Pancreas (tissue), 10 donors: ENCODE data around the gene CCL1. TPM values are rescaled to one million over a fixed set of nuclear protein-coding genes. Genes with fewer than 3 reads are reported as not detected.

Experiments
- ATAC-seq, 4 donors: fragments of 200-7000 bp; cut with Tn5 transposase; one replicate each; pipeline versions ENCODE4 v1.8.0 to v1.9.1; 2020; ENCODE audit warnings: mild to moderate bottlenecking in 4 of 4, moderate library complexity in 4 of 4
- DNase-seq, 6 donors: peaks; one replicate each; pipeline ENCODE4 v3.0.0-alpha.2; 2020
- FAIRE-seq: peaks from 2 replicates; lab custom pipeline; 2012; peaks lifted over from hg19 to GRCh38; lab: Jason Lieb, UNC
- H3K27ac ChIP-seq, 4 donors: fragments of 200-600 bp; sonication (generic); 1 replicate in 3 of 4; 2 replicates in 1 of 4; pipeline versions ENCODE4 v1.5.0 to v1.8.0; 2020
- H3K27me3 ChIP-seq, 4 donors: fragments of 200-600 bp; one replicate each; pipeline ENCODE4 v1.8.0; 2021
- H3K36me3 ChIP-seq, 3 donors: fragments of 200-600 bp; sonication (generic) in 1 of 3; one replicate each; pipeline versions ENCODE4 v1.5.0 to v1.8.0; 2020 to 2021
- H3K4me1 ChIP-seq, 3 donors: fragments of 200-600 bp; one replicate each; pipeline ENCODE4 v1.8.0; 2021
- H3K4me3 ChIP-seq, 4 donors: fragments of 200-600 bp; sonication (generic) in 2 of 4; one replicate each; pipeline versions ENCODE4 v1.5.0 to v1.8.0; 2020 to 2021
- H3K9me3 ChIP-seq, 4 donors: fragments of 200-600 bp; one replicate each; pipeline ENCODE4 v1.8.0; 2021
- WGBS, 2 donors: extraction: QIAGEN DNeasy Blood & Tissue Kit; methylation state at CpG; one replicate each; pipeline ENCODE4 v1.1.7; 2013; 5-methylcytosine and 5-hydroxymethylcytosine counted together
- intact Hi-C, 3 donors: fragments of 100-400 bp; cut with DNase I; formaldehyde crosslinking; loops; one replicate each; pipeline versions ENCODE4 v1.11.1 to v1.14.2; 2022
- polyA plus RNA-seq, 2 donors: library from polyadenylated mRNA; stranded (reverse); fragments of 200-250 nt; gene quantifications; one replicate each; pipeline ENCODE4 v1.2.3, GENCODE V29; 2013
- total RNA-seq, 6 donors: library from RNA; stranded (reverse); fragmentation: NEBNext Ultra II Directional in 4 of 6; extraction: Animal tissue kit (Norgen Biotek cat#: 25700) in 4 of 6; gene quantifications; one replicate each; pipeline versions ENCODE4 v1.2.1 to v1.2.4, GENCODE V29; 2021 to 2023
- TF ChIP-seq, protein P1 (sequence below), 4 donors: fragments of 200-600 bp; sonication (generic) in 3 of 4; IDR thresholded peaks; one replicate each; pipeline versions ENCODE4 v1.5.0 to v1.8.0; 2021; ENCODE audit warnings: antibody characterized with exemption in 4 of 4
- donor health status: healthy with polysubstance abuse.
- donor health status: DM: no; HTN: no; CAD: no; lungs with moderate emphysema.
- donor health status: DM: no; HTN: no; CAD: no.
- donor health status: control.
- donor health status: control.
- donor health status: Bipolar disorder and iron deficiency.
- donor health status: DM: yes; HTN: yes; CAD: no.
- donor health status: DM: no; HTN: no; CAD: no.
- donor health status: DM: no; HTN: no; CAD: no.
- donor health status: DM: yes; HTN: yes; CAD: no.

CCL1 gene
- total and polyA plus RNA-seq, 8 donors = not detected

DNA sequence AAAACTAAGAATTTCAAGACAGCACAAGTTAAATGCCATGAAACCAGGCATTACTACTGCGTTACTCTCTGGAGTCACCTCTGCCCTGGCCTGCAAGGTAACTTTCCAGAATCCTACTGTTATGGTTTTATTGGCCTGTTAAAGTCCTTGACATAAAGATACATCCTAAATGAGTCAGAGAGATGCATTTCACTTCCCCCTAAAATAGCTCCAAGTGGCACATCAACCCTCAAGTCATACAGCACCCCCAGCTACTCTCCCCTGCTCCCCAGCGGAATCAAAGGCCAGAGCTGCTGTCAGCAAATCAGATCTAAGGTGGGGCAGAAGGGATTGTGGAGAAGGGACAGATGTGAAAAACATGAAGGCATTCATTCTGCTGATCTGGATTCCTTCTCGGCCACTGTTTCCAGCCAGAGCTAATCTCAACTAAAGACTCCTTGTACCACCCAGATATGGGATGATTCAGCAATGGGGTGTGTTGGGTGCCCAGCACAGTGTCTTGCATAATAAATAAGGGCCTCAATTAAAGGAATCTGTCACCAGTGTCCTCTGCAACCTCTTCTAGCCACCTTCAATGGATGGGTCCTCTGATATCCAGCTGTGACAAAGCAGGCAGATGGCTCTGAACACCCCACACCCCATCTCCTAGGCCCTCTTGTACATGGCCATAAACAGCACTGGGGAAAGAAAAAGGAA, 8.5 kb upstream of the CCL1 start:
- no peaks in the 10 kb centered on the region for H3K36me3 ChIP-seq
- no peak overlapping the region for H3K4me3 ChIP-seq
- intact Hi-C loops = no loop called here
- FAIRE-seq = no peak
- no peaks in the 10 kb centered on the region for H3K4me1 ChIP-seq
- TF ChIP-seq, protein P1, sequence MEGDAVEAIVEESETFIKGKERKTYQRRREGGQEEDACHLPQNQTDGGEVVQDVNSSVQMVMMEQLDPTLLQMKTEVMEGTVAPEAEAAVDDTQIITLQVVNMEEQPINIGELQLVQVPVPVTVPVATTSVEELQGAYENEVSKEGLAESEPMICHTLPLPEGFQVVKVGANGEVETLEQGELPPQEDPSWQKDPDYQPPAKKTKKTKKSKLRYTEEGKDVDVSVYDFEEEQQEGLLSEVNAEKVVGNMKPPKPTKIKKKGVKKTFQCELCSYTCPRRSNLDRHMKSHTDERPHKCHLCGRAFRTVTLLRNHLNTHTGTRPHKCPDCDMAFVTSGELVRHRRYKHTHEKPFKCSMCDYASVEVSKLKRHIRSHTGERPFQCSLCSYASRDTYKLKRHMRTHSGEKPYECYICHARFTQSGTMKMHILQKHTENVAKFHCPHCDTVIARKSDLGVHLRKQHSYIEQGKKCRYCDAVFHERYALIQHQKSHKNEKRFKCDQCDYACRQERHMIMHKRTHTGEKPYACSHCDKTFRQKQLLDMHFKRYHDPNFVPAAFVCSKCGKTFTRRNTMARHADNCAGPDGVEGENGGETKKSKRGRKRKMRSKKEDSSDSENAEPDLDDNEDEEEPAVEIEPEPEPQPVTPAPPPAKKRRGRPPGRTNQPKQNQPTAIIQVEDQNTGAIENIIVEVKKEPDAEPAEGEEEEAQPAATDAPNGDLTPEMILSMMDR (IDR thresholded peaks at IDR 0.05) = no peak
- 76 to 87% methylated on average over 3 of the region's 3 CpGs for WGBS, 2 donors
- no peak overlapping the region for H3K27ac ChIP-seq
- no peak for ATAC-seq
- H3K9me3 ChIP-seq = no peaks in the 10 kb centered on the region
- no peak for DNase-seq
- no peaks in the 10 kb centered on the region for H3K27me3 ChIP-seq

GRCh38 chr17:34370997-34371395, 8.0 kb upstream of the CCL1 start:
- no peaks in the 10 kb centered on the region for H3K9me3 ChIP-seq
- intact Hi-C loops = no loop called here
- WGBS, 2 donors = 50 to 51% methylated on average over 3 of the region's 3 CpGs
- FAIRE-seq = no peak
- no peaks in the 10 kb centered on the region for H3K4me1 ChIP-seq
- H3K27ac ChIP-seq = no peak overlapping the region
- TF ChIP-seq, protein P1 (IDR thresholded peaks at IDR 0.05) = no peak
- no peak for ATAC-seq
- no peaks in the 10 kb centered on the region for H3K36me3 ChIP-seq
- DNase-seq = no peak
- H3K4me3 ChIP-seq = no peak overlapping the region
- no peaks in the 10 kb centered on the region for H3K27me3 ChIP-seq

- no peak for FAIRE-seq
- intact Hi-C loops = no loop called here
These were observed 7.5 kb upstream of the CCL1 start for GRCh38 chr17:34370376-34370996.

DNA sequence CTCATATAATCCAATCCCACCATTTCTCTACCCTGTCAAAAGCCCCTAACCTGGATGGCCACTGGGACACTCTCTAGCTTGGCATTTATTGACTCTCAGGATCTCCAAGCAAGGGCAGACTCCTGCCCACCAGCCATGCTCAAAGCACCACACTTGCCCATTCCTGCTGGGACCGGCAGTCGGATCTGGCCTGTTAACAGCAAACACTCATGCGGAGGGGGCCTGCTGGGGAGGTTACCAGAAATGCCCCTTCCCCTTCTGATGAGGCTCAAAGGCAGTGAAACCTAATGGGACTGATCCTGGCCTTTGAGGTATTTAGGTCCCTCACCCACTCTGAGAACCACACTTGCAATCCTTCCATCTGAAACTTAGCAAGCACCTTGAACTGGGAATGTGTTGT, 6.5 kb upstream of the CCL1 start:
- TF ChIP-seq, protein P1 (IDR thresholded peaks at IDR 0.05) = no peak
- FAIRE-seq = no peak
- Histone ChIP-seq H3K4me1 (no peaks in the 10 kb centered on the region), H3K36me3 (no peaks in the 10 kb centered on the region), H3K4me3 (no peak overlapping the region), H3K27ac (no peak overlapping the region), H3K9me3 (no peaks in the 10 kb centered on the region), H3K27me3 (no peaks in the 10 kb centered on the region)
- 67 to 73% methylated on average over 3 of the region's 3 CpGs for WGBS, 2 donors
- no peak for ATAC-seq
- intact Hi-C loops = loop anchor here in 1 of 3 donors (10.0 kb wide), 1 partner anchor 165 kb away; no protein-coding TSS in a partner anchor
- DNase-seq = no peak

More at GRCh38 chr17:34370376-34370996, 7.5 kb upstream of the CCL1 start:
- 78 to 80% methylated on average over 5 of the region's 5 CpGs for WGBS, 2 donors
- Histone ChIP-seq H3K4me3 (no peak overlapping the region), H3K9me3 (no peaks in the 10 kb centered on the region), H3K4me1 (no peaks in the 10 kb centered on the region), H3K27ac (no peak overlapping the region), H3K36me3 (no peaks in the 10 kb centered on the region), H3K27me3 (no peaks in the 10 kb centered on the region)
- TF ChIP-seq, protein P1 (IDR thresholded peaks at IDR 0.05) = no peak
- ATAC-seq (no peak), DNase-seq (no peak)
